GM19099 (cell line): ENCODE data around the gene MDM2.

Experiments
- POLR2A ChIP-seq: IDR thresholded peaks from 3 replicates; pipeline ENCODE4 v1.6.1; 2011; ENCODE audit warnings: low read depth; ENCODE audit not compliant: insufficient read length; ENCODE audit errors: extremely low read depth

The MDM2 gene

DNA sequence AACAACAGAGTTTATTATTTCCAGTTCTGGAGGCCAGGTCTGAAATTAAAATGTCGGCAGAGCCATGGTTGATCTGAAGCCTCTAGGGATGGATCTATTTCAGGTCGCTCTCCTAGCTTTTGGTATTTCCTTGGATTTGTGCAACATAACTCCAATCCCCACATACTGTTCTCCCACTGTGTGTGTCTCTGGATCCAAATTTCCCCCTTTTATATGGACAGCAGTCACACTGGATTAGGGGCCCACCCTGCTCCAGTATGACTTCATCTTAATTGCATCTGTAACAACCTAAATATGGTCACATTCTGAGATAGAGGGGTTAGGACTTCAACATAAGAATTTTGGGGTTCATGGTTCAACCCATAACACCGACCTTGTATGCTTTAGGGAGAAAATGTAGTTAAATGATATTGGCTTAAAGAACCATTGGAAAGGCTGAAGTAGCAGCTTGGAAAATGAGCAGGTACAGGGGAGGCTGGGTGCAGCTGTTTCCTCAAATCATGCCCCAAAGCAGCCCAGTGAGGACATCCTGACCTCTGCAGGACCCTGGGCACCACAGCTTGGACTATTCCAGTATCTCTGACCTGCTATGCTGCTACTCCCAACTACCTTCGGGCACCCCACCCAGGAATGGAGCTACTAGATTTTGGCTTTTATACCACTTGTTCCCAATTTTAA is 13.9 kb upstream of the MDM2 start:
- TF ChIP-seq POLR2A = no peak

DNA sequence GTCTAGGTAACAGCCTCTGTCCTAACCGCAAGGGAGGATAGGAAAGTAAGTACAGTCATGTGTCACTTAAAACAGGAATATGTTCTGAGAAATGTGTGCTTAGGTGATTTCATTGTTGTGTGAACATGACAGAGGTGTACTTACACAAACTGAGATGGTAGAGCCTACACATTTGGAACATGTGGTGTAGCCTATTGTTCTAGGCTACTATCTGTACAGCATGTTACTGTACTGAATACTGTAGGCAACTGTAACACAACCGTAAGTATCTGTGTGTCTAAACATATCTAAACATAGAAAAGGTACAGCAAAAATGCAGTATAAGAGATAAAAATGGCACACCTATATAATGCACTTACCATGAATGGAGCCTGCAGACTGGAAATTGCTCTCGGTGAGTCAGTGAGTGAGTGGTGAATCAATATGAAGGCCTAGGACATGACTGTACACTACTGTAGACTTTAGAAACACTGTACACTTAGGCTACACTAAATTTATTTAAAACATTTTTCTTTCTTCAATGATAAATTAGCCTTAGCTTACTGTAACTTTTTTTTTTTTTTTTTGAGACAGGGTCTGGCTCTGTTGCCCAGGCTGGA is 13.2 kb upstream of the MDM2 start:
- no peak for TF ChIP-seq POLR2A

DNA sequence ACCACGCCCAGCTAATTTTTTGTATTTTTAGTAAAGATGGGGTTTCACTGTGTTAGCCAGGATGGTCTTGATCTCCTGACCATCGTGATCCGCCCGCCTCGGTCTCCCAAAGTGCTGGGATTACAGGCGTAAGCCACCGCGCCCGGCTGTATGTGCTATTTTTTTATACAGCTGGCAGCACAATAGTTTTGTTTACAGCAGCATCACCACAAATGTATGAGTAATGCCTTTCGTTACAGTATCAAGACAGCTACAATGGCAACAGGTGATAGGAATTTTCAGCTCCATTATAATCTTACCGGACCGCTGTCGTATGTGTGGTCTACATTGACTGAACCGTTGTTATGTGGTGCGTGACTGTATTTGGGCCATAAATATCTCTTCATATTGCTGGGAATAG is 11.6 kb upstream of the MDM2 start:
- TF ChIP-seq POLR2A = no peak

DNA sequence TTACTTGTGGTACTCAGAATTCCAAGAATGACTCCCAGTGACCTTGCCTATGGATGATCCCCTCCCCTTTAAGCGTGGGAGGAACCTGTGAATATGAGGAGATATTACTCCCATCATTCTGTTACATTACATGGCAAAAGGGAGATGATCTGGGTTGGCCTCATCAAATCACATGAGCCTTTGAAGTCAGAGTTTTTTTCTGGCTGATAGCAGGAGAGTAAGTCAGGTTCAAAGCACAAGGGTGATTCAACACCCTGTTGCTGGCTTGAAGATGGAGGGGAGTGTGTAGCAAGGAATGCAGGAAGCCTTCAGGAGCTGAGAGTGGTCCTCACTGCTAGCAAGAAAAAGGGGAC is 9.1 kb upstream of the MDM2 start:
- no peak for TF ChIP-seq POLR2A

DNA sequence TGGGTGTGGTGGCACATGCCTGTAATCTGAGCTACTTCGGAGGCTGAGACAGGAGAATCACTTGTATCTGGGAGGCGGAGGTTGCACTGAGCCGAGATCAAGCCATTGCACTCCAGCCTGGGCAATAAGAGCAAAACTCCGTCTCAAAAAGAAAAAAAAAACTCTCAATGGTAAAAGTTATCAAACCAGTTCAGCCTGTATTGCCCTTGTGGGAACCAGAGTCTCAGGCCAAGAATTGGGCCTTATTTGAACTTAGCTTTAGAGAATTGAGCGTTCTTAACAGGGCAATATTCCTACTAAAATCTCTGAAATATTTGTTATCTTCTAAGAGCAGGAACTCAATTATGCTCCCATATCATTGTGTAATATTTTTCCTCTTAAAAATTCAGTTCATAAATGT is 7.7 kb upstream of the MDM2 start:
- TF ChIP-seq POLR2A = no peak

DNA sequence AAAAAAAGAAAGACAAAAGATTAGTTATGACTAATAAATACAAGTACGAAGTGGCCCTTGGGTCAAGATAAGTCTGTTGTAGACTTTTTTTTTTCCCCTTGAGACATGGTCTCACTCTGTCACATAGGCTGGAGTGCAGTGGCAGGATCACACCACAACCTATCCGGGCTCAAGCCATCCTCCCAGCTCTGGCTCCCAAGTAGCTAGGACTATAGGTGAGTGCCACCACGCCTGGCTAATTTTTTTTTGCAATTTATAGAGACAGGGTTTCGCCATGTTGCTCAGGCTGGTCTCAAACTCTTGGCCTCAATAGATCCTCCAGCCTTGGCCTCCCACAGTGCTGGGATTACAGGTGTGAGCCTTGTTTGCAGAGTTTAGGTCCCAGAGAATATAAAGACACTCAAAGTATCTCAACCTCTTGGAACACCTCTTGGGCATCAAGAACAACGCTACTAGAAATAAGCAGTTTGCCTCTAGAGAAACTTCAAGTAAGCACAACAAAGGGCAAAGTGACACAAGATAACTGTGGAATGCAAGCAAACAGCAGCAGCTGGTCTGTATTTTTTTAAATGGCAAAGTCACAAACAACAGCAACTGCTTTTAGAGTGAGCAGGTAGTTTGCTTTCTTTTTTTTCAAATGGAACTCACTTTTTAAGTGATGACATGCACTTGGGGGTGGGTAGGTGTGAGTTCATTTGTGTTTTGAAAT is 3.9 kb upstream of the MDM2 start:
- no peak for TF ChIP-seq POLR2A

DNA sequence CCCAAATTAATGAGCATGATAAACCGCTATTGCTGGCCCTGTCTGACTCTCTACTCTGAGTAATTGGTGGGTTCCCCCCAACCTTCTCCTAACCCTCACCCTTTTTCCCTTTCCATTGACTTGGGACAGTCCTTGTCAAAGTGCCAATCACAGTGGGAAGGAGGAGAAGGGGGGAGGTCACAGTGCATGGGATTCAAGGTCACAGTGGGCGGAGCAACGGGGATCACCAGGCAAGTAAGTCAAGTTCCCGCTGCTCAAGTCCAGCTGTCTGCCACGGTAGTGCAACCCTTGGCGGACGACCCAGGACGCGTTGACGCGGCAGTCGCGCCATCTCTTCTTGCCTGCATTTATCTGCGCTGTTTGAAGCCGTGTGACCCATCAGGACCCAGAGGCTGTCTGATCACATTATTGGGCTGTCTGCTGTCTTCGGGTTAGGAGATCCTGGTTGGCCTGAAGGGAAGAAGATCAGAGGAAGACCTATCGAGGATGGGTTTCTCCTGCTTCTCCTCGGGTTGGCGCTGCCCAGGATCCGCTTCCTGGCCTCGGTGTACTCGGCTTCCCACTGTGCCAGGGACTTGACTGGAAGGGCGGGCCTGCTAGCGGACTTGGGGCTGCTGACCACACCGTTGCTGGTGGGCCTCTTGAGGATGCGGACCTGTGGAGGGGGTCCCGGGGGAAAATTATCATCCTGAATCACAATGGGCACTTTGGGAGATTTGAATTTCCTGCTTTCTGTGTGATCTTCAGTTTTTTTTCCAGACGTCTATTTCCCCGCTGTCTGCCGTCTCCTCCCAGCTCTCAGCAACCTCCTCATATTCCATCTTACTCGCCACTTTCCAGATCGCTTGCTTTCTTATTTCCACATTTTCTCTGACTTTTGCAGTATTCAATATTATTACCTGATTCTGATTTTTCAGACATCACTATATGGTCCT is 3.1 kb upstream of the MDM2 start:
- no peak for TF ChIP-seq POLR2A

DNA sequence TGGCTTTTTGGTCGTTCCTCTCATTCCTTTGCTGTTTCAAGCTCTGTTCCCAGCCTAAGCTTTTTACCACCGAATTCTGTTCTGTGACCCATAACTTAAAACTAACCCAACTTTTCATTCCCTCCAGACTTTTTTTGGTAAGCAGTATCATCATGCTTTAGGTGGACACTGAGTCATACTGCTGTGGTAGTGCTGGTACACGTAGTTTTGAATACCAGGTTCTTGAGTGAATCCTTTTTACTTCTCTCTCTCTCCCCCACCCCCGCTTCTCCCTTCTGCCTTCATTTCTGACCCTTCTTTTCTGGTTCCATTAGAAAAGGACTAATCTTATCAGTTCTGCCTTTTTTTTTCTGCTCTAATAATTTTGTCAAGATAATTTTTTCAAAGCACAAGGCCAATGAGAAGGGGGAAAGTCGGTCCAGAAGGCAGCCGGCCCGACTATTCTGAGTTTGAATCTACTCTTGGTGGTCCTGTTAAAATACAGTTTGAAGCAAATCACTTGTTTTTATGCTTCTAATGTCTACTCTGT is 2.3 kb upstream of the MDM2 start:
- TF ChIP-seq POLR2A = no peak

DNA sequence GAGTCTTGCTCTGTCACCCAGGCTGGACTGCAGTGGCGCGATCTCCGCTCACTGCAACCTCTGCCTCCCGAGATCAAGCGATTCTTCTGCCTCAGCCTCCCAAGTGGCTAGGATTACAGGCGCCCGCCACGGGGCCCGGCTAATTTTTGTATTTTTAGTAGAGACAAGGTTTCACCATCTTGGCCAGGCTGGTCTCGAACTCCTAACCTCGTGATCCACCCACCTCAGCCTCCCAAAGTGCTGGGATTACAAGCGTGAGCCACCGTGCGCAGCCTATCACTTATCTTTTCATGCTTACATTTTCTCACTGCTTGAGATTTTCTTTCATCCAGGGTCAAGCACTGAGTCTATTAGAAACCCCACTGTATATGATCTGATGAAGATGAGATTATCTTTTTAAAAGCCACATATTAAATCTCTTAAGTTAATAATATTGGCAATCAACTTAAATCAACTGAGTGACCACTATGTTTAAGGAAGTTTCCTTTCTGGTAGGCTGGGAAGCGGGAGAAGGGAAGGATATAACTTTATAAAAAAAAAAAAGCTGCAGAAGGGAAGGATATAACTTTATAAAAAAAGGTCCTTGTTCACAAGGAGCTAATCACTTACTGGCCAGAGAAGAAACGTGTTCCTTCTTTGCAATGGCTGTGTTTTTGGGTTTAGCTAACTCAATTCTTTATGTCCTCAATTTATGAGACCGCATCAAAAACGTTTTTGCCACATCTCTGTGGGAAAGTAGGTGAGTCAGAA is 1.3 kb upstream of the MDM2 start:
- no peak for TF ChIP-seq POLR2A

DNA sequence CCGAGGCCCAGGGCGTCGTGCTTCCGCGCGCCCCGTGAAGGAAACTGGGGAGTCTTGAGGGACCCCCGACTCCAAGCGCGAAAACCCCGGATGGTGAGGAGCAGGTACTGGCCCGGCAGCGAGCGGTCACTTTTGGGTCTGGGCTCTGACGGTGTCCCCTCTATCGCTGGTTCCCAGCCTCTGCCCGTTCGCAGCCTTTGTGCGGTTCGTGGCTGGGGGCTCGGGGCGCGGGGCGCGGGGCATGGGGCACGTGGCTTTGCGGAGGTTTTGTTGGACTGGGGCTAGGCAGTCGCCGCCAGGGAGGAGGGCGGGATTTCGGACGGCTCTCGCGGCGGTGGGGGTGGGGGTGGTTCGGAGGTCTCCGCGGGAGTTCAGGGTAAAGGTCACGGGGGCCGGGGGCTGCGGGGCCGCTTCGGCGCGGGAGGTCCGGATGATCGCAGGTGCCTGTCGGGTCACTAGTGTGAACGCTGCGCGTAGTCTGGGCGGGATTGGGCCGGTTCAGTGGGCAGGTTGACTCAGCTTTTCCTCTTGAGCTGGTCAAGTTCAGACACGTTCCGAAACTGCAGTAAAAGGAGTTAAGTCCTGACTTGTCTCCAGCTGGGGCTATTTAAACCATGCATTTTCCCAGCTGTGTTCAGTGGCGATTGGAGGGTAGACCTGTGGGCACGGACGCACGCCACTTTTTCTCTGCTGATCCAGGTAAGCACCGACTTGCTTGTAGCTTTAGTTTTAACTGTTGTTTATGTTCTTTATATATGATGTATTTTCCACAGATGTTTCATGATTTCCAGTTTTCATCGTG is 612 bp downstream of the MDM2 start:
- TF ChIP-seq POLR2A = peak; percentile 92

DNA sequence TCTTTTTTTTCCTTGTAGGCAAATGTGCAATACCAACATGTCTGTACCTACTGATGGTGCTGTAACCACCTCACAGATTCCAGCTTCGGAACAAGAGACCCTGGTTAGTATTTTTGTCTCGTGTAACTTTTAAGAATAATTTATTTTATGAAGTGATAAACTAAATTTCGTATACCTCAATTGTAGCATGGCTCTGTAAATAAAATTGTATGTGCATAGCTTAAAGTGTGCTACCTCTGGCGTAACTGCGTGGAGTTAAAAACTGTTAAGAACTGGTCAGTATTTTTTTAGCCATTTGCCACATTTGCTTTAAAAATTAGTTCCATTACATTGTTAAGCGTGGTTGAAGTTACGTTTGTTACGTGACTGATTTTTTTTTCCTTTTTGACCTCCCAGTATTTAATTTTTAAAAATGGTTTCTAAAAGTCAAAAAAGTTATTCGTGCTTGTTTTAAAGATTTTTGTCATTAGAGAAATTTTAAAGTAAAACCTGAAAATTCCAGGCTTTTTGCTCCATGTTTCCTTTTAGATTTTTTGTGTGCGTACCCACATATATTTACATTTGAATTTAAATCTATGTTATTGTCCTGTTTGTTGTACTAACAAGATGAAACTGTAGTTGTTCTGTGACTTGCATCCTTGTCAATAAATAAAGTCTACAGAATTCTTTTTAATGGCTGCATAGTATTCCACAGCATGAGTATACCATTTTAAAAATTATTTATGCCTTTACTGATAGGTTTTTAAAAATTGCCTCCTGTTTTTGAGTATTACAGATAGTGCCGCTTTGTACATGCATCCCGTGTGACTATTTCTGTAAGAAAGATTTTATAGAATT is 1.4 kb downstream of the MDM2 start:
- no peak for TF ChIP-seq POLR2A

DNA sequence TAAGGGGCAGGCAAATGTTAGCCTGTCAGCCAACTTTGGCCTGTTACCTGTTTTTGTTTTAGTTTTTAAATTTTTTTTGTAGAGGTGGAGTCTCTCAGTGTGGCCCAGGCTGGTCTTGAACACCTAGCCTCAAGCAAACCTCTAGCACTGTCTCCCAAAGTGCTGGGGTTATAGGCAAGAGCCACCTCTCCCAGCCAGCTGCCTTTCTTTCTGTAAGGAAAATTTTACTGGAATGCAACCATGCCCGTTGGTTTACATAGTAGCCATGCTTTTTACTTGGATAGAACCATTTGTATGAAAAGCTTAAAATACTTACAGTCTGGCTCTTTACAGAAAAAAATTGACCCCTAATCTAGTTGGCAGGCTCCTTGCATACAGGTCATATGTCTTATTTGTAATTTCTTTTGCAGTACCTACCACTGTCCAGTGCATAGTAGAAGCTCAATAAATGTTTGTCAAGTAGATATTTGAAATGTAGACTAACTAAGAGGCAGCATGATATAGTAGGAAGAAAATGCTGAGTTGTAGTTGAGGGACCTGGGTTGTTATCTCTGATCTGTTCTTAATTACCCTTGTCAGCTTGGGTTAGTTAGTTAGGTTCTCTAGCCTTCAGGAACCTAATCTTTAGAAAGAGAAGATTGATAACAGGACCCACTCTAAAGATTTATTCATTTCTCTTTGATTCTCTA is 4.7 kb downstream of the MDM2 start:
- peak; percentile 27 for TF ChIP-seq POLR2A
